Central memory CD8-positive, alpha-beta T cell (primary cell): Measurements from ENCODE around the gene HEATR1.
A peak's percentile ranks its signal among the peaks of the same experiment; 100 is the strongest.

ENCODE experiments used
- ATAC-seq: fragments of 150-1000 bp; cut with Tn5 transposase; replicated peaks from 2 replicates; pipeline ENCODE4 v1.10.0; 2022; ENCODE audit warnings: mild to moderate bottlenecking, moderate FRiP score, moderate number of reproducible peaks; ENCODE audit not compliant: poor library complexity, severe bottlenecking; ENCODE audit errors: extremely low read depth
- DNase-seq, 2 donors: peaks; one replicate each; pipeline ENCODE4 v3.0.0; 2021; ENCODE audit warnings: low spot score in 2 of 2
- H3K27ac Mint-ChIP-seq: one replicate; pipeline ENCODE4 v1.8.0; 2022; ENCODE audit warnings: low read depth, mild to moderate bottlenecking, moderate library complexity, mixed read lengths
- H3K27me3 Mint-ChIP-seq: one replicate; pipeline ENCODE4 v1.8.0; 2022; ENCODE audit warnings: mixed read lengths
- H3K36me3 Mint-ChIP-seq: one replicate; pipeline ENCODE4 v1.8.0; 2022; ENCODE audit warnings: mild to moderate bottlenecking, moderate library complexity, mixed read lengths; ENCODE audit not compliant: insufficient read depth
- H3K4me1 Mint-ChIP-seq: one replicate; pipeline ENCODE4 v1.8.0; 2022; ENCODE audit warnings: mixed read lengths
- H3K4me3 Mint-ChIP-seq: one replicate; pipeline ENCODE4 v1.8.0; 2022; ENCODE audit warnings: mild to moderate bottlenecking, moderate library complexity, mixed read lengths
- H3K9me3 Mint-ChIP-seq: one replicate; pipeline ENCODE4 v1.8.0; 2022; ENCODE audit warnings: mixed read lengths

The HEATR1 gene

DNA sequence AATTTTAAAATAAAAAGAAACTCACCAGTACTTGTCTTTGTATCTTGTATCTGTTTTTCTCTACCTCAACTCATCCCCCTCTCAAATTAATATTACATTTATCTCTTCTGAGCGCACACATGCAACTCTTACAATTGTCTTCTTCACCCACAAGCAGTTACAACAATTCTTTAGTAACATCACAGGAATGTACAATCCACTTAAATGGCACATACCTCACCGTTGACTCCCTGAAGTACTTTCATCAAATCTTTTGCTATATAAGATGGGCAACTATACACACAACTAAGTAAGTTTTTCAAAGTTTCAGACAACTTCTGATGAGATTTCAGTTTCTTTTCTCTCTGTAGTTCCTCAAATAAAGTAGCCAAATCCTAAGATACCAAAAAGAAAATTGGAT lies 28.3 kb downstream of the HEATR1 start:
- DNase-seq (no peak), ATAC-seq (no peak)
- no peak overlapping the region for H3K27ac Mint-ChIP-seq
- no peak overlapping the region for H3K4me3 Mint-ChIP-seq
- H3K9me3 Mint-ChIP-seq = no peaks in the 10 kb centered on the region
- no peaks in the 10 kb centered on the region for H3K4me1 Mint-ChIP-seq
- no peaks in the 10 kb centered on the region for H3K27me3 Mint-ChIP-seq
- H3K36me3 Mint-ChIP-seq = peaks cover 67% of the 10 kb centered on the region

GRCh38 chr1:236575523-236575922 lies 28.8 kb downstream of the HEATR1 start:
- no peak overlapping the region for H3K27ac Mint-ChIP-seq
- ATAC-seq = no peak
- no peaks in the 10 kb centered on the region for H3K4me1 Mint-ChIP-seq
- no peaks in the 10 kb centered on the region for H3K27me3 Mint-ChIP-seq
- no peak for DNase-seq
- H3K36me3 Mint-ChIP-seq = peaks cover 67% of the 10 kb centered on the region
- H3K4me3 Mint-ChIP-seq = no peak overlapping the region
- no peaks in the 10 kb centered on the region for H3K9me3 Mint-ChIP-seq

GRCh38 chr1:236568285-236568894 lies 35.9 kb downstream of the HEATR1 start:
- Mint-ChIP-seq H3K27me3 (no peaks in the 10 kb centered on the region), H3K36me3 (peaks cover 81% of the 10 kb centered on the region)

DNA sequence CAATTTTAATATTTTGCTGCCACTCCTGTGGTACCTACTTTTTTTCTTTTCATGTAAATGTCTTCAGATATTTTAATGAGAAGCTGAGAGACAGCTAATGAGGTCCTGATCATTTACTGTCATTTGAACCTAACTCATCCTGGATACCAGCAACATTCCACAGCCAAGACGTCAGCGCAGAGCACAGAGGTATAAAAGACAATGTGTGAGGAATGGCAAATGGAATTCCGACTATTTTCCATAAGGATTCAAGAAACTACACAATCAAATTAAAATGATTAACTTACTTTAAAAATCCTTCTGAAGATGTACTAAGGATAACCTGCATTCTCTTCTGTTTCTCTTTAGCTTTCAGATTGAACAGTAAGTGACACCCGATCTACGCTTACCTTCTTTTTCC lies 38.8 kb downstream of the HEATR1 start:
- H3K27me3 Mint-ChIP-seq = no peaks in the 10 kb centered on the region
- H3K27ac Mint-ChIP-seq = no peak overlapping the region
- no peaks in the 10 kb centered on the region for H3K9me3 Mint-ChIP-seq
- DNase-seq = no peak
- H3K4me1 Mint-ChIP-seq = no peaks in the 10 kb centered on the region
- peaks cover 71% of the 10 kb centered on the region for H3K36me3 Mint-ChIP-seq
- ATAC-seq = no peak
- no peak overlapping the region for H3K4me3 Mint-ChIP-seq

More at GRCh38 chr1:236568285-236568894, 35.9 kb downstream of the HEATR1 start:
- no peaks in the 10 kb centered on the region for H3K4me1 Mint-ChIP-seq
- H3K27ac Mint-ChIP-seq = no peak overlapping the region
- no peak for DNase-seq
- no peak for ATAC-seq
- H3K4me3 Mint-ChIP-seq = no peak overlapping the region
- H3K9me3 Mint-ChIP-seq = no peaks in the 10 kb centered on the region

GRCh38 chr1:236561976-236562375 lies 42.3 kb downstream of the HEATR1 start:
- Mint-ChIP-seq H3K4me1 (no peaks in the 10 kb centered on the region), H3K27ac (peak overlapping the region; percentile 3), H3K36me3 (peaks cover 64% of the 10 kb centered on the region), H3K27me3 (no peaks in the 10 kb centered on the region), H3K4me3 (no peak overlapping the region), H3K9me3 (no peaks in the 10 kb centered on the region)
- ATAC-seq (no peak), DNase-seq (no peak)

GRCh38 chr1:236560213-236560771 lies 44.0 kb downstream of the HEATR1 start:
- no peaks in the 10 kb centered on the region for H3K27me3 Mint-ChIP-seq
- ATAC-seq = no peak
- no peaks in the 10 kb centered on the region for H3K4me1 Mint-ChIP-seq
- H3K9me3 Mint-ChIP-seq = no peaks in the 10 kb centered on the region
- H3K27ac Mint-ChIP-seq = no peak overlapping the region
- peaks cover 66% of the 10 kb centered on the region for H3K36me3 Mint-ChIP-seq
- H3K4me3 Mint-ChIP-seq = no peak overlapping the region
- DNase-seq = no peak

DNA sequence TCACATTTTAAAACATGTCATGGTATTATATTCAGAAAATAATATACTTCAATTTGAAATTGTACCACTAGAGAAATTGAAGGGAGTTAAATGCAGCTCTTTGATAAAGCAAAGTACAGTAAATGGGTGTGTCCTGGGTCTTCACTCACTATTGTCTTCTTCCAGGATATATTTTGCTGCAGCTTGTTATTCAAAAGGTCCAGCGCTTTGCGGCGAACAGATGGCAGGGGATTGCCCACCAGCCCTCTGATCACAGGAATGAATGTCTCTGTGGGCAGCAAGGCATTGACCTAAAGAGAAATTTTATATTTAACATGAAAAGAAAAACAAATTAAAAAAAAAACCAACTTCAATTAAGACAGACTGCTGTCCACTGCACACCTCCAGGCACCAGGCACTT lies 45.5 kb downstream of the HEATR1 start:
- no peaks in the 10 kb centered on the region for H3K27me3 Mint-ChIP-seq
- peaks cover 60% of the 10 kb centered on the region for H3K36me3 Mint-ChIP-seq
- no peak overlapping the region for H3K27ac Mint-ChIP-seq
- no peak for ATAC-seq
- H3K4me3 Mint-ChIP-seq = no peak overlapping the region
- DNase-seq = no peak
- H3K9me3 Mint-ChIP-seq = no peaks in the 10 kb centered on the region
- H3K4me1 Mint-ChIP-seq = no peaks in the 10 kb centered on the region

- Mint-ChIP-seq H3K4me1 (no peaks in the 10 kb centered on the region), H3K36me3 (peaks cover 59% of the 10 kb centered on the region), H3K27ac (no peak overlapping the region), H3K9me3 (no peaks in the 10 kb centered on the region), H3K27me3 (no peaks in the 10 kb centered on the region), H3K4me3 (no peak overlapping the region)
- ATAC-seq (no peak), DNase-seq (no peak)
These were observed 46.2 kb downstream of the HEATR1 start for GRCh38 chr1:236558081-236558480.

DNA sequence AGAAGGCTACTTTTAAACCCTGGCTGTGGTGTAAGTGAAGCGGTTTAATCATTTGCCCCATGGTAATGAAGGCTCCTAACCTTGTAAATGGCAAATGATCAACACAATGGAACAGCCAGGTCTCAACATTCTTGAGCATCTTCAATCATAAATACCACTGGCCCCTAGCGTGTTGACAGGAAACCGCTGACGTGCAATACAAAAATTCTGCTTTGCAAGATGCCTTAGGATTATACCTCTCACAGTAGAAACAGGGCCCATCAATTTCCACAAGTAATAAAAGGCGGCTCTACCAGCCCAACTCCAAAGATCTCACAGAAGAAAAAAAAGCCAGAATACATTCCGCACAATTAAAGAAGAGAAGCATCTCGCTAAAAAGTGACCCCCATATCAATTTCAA lies 47.7 kb downstream of the HEATR1 start:
- H3K4me1 Mint-ChIP-seq = no peaks in the 10 kb centered on the region
- no peaks in the 10 kb centered on the region for H3K27me3 Mint-ChIP-seq
- H3K36me3 Mint-ChIP-seq = peaks cover 61% of the 10 kb centered on the region
- no peak overlapping the region for H3K4me3 Mint-ChIP-seq
- H3K27ac Mint-ChIP-seq = no peak overlapping the region
- H3K9me3 Mint-ChIP-seq = no peaks in the 10 kb centered on the region
- ATAC-seq = no peak
- no peak for DNase-seq

- H3K4me3 Mint-ChIP-seq = no peak overlapping the region
- no peaks in the 10 kb centered on the region for H3K9me3 Mint-ChIP-seq
- no peak overlapping the region for H3K27ac Mint-ChIP-seq
- no peaks in the 10 kb centered on the region for H3K27me3 Mint-ChIP-seq
- DNase-seq (no peak), ATAC-seq (no peak)
- H3K4me1 Mint-ChIP-seq = no peaks in the 10 kb centered on the region
- peaks cover 73% of the 10 kb centered on the region for H3K36me3 Mint-ChIP-seq
These were observed 50.9 kb downstream of the HEATR1 start for GRCh38 chr1:236553370-236553769.

- Mint-ChIP-seq H3K36me3 (peaks cover 71% of the 10 kb centered on the region), H3K27ac (no peak overlapping the region), H3K27me3 (no peaks in the 10 kb centered on the region), H3K9me3 (no peaks in the 10 kb centered on the region), H3K4me3 (no peak overlapping the region), H3K4me1 (no peaks in the 10 kb centered on the region)
- DNase-seq (no peak), ATAC-seq (no peak)
These were observed 51.4 kb downstream of the HEATR1 start for GRCh38 chr1:236552901-236553300.

GRCh38 chr1:236552096-236552495 lies 52.2 kb downstream of the HEATR1 start:
- no peak for ATAC-seq
- Mint-ChIP-seq H3K27me3 (no peaks in the 10 kb centered on the region), H3K4me1 (no peaks in the 10 kb centered on the region), H3K9me3 (no peaks in the 10 kb centered on the region), H3K4me3 (no peak overlapping the region), H3K27ac (no peak overlapping the region), H3K36me3 (peaks cover 69% of the 10 kb centered on the region)
- DNase-seq = no peak

DNA sequence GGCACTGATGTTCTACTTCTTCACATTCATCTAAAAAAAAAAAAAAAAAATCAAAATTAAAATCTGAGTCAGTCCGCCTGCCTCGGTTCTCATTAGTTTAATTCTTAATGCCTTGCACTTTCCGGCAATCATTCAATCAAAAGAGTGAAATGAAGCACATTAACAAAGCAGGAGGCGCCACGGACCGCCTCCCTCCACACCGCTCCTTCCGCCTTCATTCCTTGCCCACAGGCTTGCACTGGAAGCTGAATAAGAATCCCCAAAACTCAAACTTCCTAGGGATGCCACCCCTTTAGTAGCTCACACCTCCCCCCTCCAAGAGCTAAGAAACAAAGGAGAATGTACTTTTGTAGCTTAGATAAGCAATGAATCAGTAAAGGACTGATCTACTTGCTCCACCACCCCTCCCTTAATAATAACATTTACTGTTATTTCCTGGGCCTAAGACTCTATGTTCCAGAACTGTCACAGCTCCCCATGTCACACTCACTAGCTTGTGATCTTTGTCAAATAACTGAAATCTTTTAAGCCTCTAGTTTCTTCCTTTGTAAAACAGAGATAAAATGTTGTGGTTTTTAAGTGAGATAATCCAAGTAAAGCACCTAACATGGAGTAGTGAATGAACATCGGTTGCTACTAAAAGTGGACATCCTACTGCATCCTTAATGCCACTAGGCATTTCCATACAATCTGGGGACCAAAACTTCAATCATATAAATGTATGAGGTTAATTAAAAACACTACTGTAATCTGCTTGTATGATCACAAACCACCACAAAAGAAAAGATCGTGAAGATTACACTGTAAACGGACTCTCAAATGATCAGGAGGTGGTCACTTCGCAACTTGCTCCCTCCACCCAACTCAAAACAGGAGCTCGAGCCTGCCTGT lies 53.1 kb downstream of the HEATR1 start:
- no peak overlapping the region for H3K27ac Mint-ChIP-seq
- no peak for ATAC-seq
- no peaks in the 10 kb centered on the region for H3K27me3 Mint-ChIP-seq

More for the DNA sequence above, 53.1 kb downstream of the HEATR1 start:
- Mint-ChIP-seq H3K36me3 (peaks cover 67% of the 10 kb centered on the region), H3K4me1 (peaks cover 4% of the 10 kb centered on the region), H3K9me3 (no peaks in the 10 kb centered on the region), H3K4me3 (no peak overlapping the region)
- DNase-seq = no peak
